Epidermal melanocyte (primary cell): Measurements from ENCODE around the gene BGLAP.
"Not testable (repeated sequence)": the region's sequence is repeated elsewhere in the genome, so short reads cannot be mapped to it uniquely, and the experiment has no call there.

Experiments used
- DNase-seq: peaks from one replicate; pipeline ENCODE4 v3.0.0; 2011; ENCODE audit warnings: low spot score; ENCODE audit not compliant: insufficient read length

The BGLAP gene

GRCh38 chr1:156241926-156242325 is at the start of gene BGLAP:
TSS of gene BGLAP (plus strand) at chr1:156242184. CDS start at chr1:156242232, 48 bp downstream.
- no peak for DNase-seq

GRCh38 chr1:156193208-156193487 is 48.8 kb upstream of the BGLAP start:
- DNase-seq: no peak

- peak; percentile 93 for DNase-seq
Measured at GRCh38 chr1:156193488-156194299, 48.3 kb upstream of the BGLAP start, which contains the start of gene SLC25A44. TSS of gene SLC25A44 (plus strand) at chr1:156194104. CDS start at chr1:156199848, 5,744 bp downstream.

- no peak for DNase-seq
Measured at GRCh38 chr1:156194300-156194652, 47.7 kb upstream of the BGLAP start.

- DNase-seq: no peak
Measured at GRCh38 chr1:156195853-156196252, 46.1 kb upstream of the BGLAP start.

GRCh38 chr1:156196445-156196844 is 45.5 kb upstream of the BGLAP start:
- DNase-seq: no peak

- DNase-seq: no peak
Measured at GRCh38 chr1:156198831-156199349, 43.1 kb upstream of the BGLAP start.

- DNase-seq: no peak
Measured at GRCh38 chr1:156200044-156200443, 41.9 kb upstream of the BGLAP start.

GRCh38 chr1:156203331-156203730 is 38.7 kb upstream of the BGLAP start:
- no peak for DNase-seq

GRCh38 chr1:156204686-156205085 is 37.3 kb upstream of the BGLAP start:
- no peak for DNase-seq

GRCh38 chr1:156211243-156211642 is 30.7 kb upstream of the BGLAP start:
- no peak for DNase-seq

GRCh38 chr1:156212130-156212529 is 29.9 kb upstream of the BGLAP start:
- no peak for DNase-seq

- peak; percentile 100 for DNase-seq
Measured at GRCh38 chr1:156212833-156213643, 28.9 kb upstream of the BGLAP start, which contains the start of gene PMF1. TSS of gene PMF1 (plus strand) at chr1:156213007. CDS start at chr1:156213016, 9 bp downstream.

- DNase-seq: no peak
Measured at GRCh38 chr1:156213644-156213966, 28.4 kb upstream of the BGLAP start.

- no peak for DNase-seq
Measured at GRCh38 chr1:156214024-156214748, 27.8 kb upstream of the BGLAP start.

GRCh38 chr1:156216361-156217086 is 25.5 kb upstream of the BGLAP start:
- DNase-seq: not testable (repeated sequence)

- no peak for DNase-seq
Measured at GRCh38 chr1:156217871-156218270, 24.1 kb upstream of the BGLAP start.

- DNase-seq: no peak
Measured at GRCh38 chr1:156220226-156220625, 21.8 kb upstream of the BGLAP start.

- no peak for DNase-seq
Measured at GRCh38 chr1:156221986-156222692, 19.8 kb upstream of the BGLAP start.

GRCh38 chr1:156225677-156226014 is 16.3 kb upstream of the BGLAP start:
- no peak for DNase-seq

- DNase-seq: no peak
Measured at GRCh38 chr1:156226116-156226538, 15.9 kb upstream of the BGLAP start.
